Transverse colon (tissue), 4 donors: ENCODE data around the gene CECR2. TPM values are rescaled to one million over a fixed set of nuclear protein-coding genes. Genes with fewer than 3 reads are reported as not detected.

Experiments
- DNase-seq: peaks from one replicate; pipeline ENCODE4 v3.0.0-alpha.2; 2019
- H3K27ac ChIP-seq, 4 donors: fragments of 200-600 bp; sonication (generic); 2 replicates each; pipeline ENCODE4 v1.5.1; 2016 to 2018; ENCODE audit warnings: inconsistent platforms in 4 of 4
- H3K27me3 ChIP-seq: fragments of 200-600 bp; sonication (generic); 2 replicates; pipeline ENCODE4 v1.5.1; 2017; ENCODE audit warnings: inconsistent platforms
- H3K36me3 ChIP-seq, 4 donors: fragments of 200-600 bp; sonication (generic); 2 replicates each; pipeline ENCODE4 v1.5.1; 2017 to 2019; ENCODE audit warnings: inconsistent platforms in 4 of 4
- H3K4me1 ChIP-seq, 4 donors: fragments of 200-600 bp; sonication (generic); 2 replicates each; pipeline ENCODE4 v1.5.1; 2017 to 2020; ENCODE audit warnings: inconsistent platforms in 4 of 4
- H3K4me3 ChIP-seq, 4 donors: fragments of 200-600 bp; sonication (generic); 1 replicate in 1 of 4; 2 replicates in 3 of 4; pipeline versions ENCODE4 v1.5.1 to v1.6.1; 2017 to 2019; ENCODE audit warnings: inconsistent platforms in 4 of 4
- H3K9me3 ChIP-seq, 2 donors: fragments of 200-600 bp; sonication (generic); 2 replicates each; pipeline ENCODE4 v1.5.1; 2017 to 2019; ENCODE audit warnings: inconsistent platforms in 2 of 2
- CTCF ChIP-seq, 5 experiments: fragments of 200-600 bp in 3 of 5; fragments of 450-650 bp in 2 of 5; sonication (generic) in 3 of 5; IDR thresholded peaks; 1 replicate in 2 of 5; 2 replicates in 3 of 5; pipeline ENCODE4 v1.5.1; 2016 to 2017; ENCODE audit warnings: antibody characterized with exemption in 5 of 5, inconsistent platforms in 3 of 5, mild to moderate bottlenecking in 2 of 5, moderate library complexity in 1 of 5
- EP300 ChIP-seq: sonication (generic); formaldehyde crosslinking; IDR thresholded peaks from one replicate; pipeline ENCODE4 v1.6.1; 2017; ENCODE audit warnings: antibody characterized with exemption, low read depth
- POLR2A ChIP-seq: fragments of 450-650 bp; IDR thresholded peaks from one replicate; pipeline ENCODE4 v1.6.1; 2016; ENCODE audit warnings: antibody characterized with exemption, mild to moderate bottlenecking, moderate library complexity
- POLR2AphosphoS5 ChIP-seq, 3 donors: sonication (generic); formaldehyde crosslinking; IDR thresholded peaks; one replicate each; pipeline ENCODE4 v1.6.1; 2016; ENCODE audit warnings: antibody characterized with exemption in 3 of 3
- WGBS, 2 donors: methylation state at CpG; one replicate each; pipeline ENCODE4 v1.1.5; 2018; ENCODE audit warnings: low coverage in 1 of 2; 5-methylcytosine and 5-hydroxymethylcytosine counted together
- in situ Hi-C, 4 donors: fragments of 200-750 bp; cut with MboI; loops; one replicate each; pipeline versions ENCODE4 v1.15.0 to v1.15.1; 2017; ENCODE audit warnings: low sequenced_read_pairs in 3 of 4, low pct_ligation_motif_present in 1 of 4, low pct_unique_long_range_greater_than_20kb in 1 of 4
- intact Hi-C: fragments of 100-400 bp; cut with DNase I; formaldehyde crosslinking; loops from one replicate; pipeline ENCODE4 v1.15.1; 2023; ENCODE audit warnings: low total_unique reads
- total RNA-seq, 4 donors: library from RNA; depleted of rRNA; stranded (reverse); fragments of >200 nt; gene quantifications; one replicate each; pipeline ENCODE4 v1.1.0, GENCODE V29; 2016

The CECR2 gene
- total RNA-seq, 4 donors from 2014 or later, result 0.14 to 0.64 (median 0.60) TPM; not detected in 1

- Histone ChIP-seq H3K9me3 (peaks cover 0 to 7% of the 10 kb centered on the region in 2 donors), H3K27ac (no peak overlapping the region), H3K4me3 (no peak overlapping the region), H3K27me3 (no peaks in the 10 kb centered on the region), H3K4me1 (no peaks in the 10 kb centered on the region), H3K36me3 (no peaks in the 10 kb centered on the region)
- no peak for DNase-seq
- WGBS, 2 donors, result 66 to 74% methylated on average over 6 of the region's 6 CpGs
- intact Hi-C loops (no loop called here), in situ Hi-C loops (no loop called here)
- no peak for TF ChIP-seq CTCF (IDR thresholded peaks at IDR 0.05)
Observed at GRCh38 chr22:17380359-17381087, 11.3 kb downstream of the CECR2 start.

- intact Hi-C loops, result no loop called here
- H3K4me1 ChIP-seq, result no peaks in the 10 kb centered on the region
- TF ChIP-seq POLR2AphosphoS5 (IDR thresholded peaks at IDR 0.05), result no peak
- no peak for TF ChIP-seq CTCF (IDR thresholded peaks at IDR 0.05)
- no peak for TF ChIP-seq EP300
- no peak for TF ChIP-seq POLR2A
- 59 to 73% methylated on average over 12 of the region's 12 CpGs for whole genome bisulfite sequencing, 2 donors
- H3K27me3 ChIP-seq, result no peaks in the 10 kb centered on the region
- H3K27ac ChIP-seq, result no peak overlapping the region
- in situ Hi-C loops, result no loop called here
- DNase-seq, result no peak
- H3K4me3 ChIP-seq, result no peak overlapping the region
- no peaks in the 10 kb centered on the region for H3K36me3 ChIP-seq
- peaks cover 0 to 7% of the 10 kb centered on the region in 2 donors for H3K9me3 ChIP-seq
Observed at GRCh38 chr22:17381192-17381913, 12.1 kb downstream of the CECR2 start.

GRCh38 chr22:17384612-17385330, 15.5 kb downstream of the CECR2 start:
- no peak overlapping the region for H3K4me3 ChIP-seq
- no peaks in the 10 kb centered on the region for H3K4me1 ChIP-seq
- peaks cover 0 to 7% of the 10 kb centered on the region in 2 donors for H3K9me3 ChIP-seq
- TF ChIP-seq POLR2AphosphoS5 (IDR thresholded peaks at IDR 0.05), result no peak
- TF ChIP-seq EP300, result no peak
- TF ChIP-seq POLR2A, result no peak
- no peak for TF ChIP-seq CTCF (IDR thresholded peaks at IDR 0.05)
- H3K36me3 ChIP-seq, result no peaks in the 10 kb centered on the region
- in situ Hi-C loops (no loop called here), intact Hi-C loops (no loop called here)
- H3K27ac ChIP-seq, result no peak overlapping the region
- WGBS, 2 donors, result 82 to 86% methylated on average over 6 to 7 of the region's 7 CpGs
- H3K27me3 ChIP-seq, result no peaks in the 10 kb centered on the region
- DNase-seq, result no peak

GRCh38 chr22:17387356-17387755, 18.1 kb downstream of the CECR2 start:
- in situ Hi-C loops (no loop called here), intact Hi-C loops (no loop called here)
- H3K4me3 ChIP-seq, result no peak overlapping the region
- H3K9me3 ChIP-seq, result peaks cover 0 to 7% of the 10 kb centered on the region in 2 donors
- H3K4me1 ChIP-seq, result no peaks in the 10 kb centered on the region
- no peaks in the 10 kb centered on the region for H3K27me3 ChIP-seq
- H3K36me3 ChIP-seq, result no peaks in the 10 kb centered on the region
- 68 to 88% methylated on average over 5 to 9 of the region's 9 CpGs for WGBS, 2 donors
- H3K27ac ChIP-seq, result no peak overlapping the region
- TF ChIP-seq EP300 (no peak), CTCF (IDR thresholded peaks at IDR 0.05) (no peak), POLR2A (no peak), POLR2AphosphoS5 (IDR thresholded peaks at IDR 0.05) (no peak)
- DNase-seq, result no peak
